ENCODE data around the gene EPSTI1.
"Not testable (repeated sequence)": the region's sequence is repeated elsewhere in the genome, so short reads cannot be mapped to it uniquely, and the experiment has no call there.

Gene EPSTI1, protein sequence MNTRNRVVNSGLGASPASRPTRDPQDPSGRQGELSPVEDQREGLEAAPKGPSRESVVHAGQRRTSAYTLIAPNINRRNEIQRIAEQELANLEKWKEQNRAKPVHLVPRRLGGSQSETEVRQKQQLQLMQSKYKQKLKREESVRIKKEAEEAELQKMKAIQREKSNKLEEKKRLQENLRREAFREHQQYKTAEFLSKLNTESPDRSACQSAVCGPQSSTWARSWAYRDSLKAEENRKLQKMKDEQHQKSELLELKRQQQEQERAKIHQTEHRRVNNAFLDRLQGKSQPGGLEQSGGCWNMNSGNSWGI

DNA sequence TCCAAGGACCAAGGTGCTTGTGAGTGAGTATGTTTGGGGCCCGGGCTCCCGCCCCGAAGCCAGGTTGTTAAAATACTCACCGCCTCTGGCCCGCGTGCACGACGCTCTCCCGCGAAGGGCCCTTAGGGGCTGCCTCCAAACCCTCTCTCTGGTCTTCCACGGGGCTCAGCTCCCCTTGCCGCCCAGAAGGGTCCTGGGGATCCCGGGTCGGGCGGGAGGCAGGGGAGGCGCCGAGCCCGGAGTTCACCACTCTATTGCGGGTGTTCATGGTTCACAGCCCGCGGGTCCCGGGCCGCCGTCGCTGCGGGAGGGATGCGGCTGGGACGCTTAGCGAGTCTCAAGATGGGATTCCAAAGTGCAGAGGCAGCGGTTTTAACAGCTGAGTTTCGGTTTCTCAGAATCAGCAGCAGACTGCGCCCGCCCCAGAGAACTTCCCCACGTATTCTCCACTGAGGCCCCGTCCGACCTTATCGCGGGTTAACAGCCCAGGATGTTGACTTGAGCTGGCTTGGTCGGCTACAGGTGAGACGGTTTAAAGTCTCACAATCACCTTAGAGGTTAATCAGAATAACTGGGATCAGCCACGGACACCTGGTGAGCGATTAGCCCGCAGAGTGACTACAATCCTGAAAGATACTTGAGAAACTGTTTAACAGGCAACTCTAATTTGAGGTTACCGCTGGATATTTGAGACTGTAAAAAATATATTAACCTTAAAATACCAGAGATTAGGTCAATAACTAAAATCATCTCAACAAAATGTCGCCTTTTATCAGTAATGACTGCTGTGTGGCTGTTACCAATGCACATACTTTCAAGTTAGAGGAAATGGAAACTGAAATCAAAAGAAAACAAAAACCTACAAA is at the start of gene EPSTI1:
Gene EPSTI1, minus strand, starts transcription at position 344 of the 866 bp plus-strand sequence. Its CDS starts 76 bp downstream, at position 268.
- DNase-seq: no peak

DNA sequence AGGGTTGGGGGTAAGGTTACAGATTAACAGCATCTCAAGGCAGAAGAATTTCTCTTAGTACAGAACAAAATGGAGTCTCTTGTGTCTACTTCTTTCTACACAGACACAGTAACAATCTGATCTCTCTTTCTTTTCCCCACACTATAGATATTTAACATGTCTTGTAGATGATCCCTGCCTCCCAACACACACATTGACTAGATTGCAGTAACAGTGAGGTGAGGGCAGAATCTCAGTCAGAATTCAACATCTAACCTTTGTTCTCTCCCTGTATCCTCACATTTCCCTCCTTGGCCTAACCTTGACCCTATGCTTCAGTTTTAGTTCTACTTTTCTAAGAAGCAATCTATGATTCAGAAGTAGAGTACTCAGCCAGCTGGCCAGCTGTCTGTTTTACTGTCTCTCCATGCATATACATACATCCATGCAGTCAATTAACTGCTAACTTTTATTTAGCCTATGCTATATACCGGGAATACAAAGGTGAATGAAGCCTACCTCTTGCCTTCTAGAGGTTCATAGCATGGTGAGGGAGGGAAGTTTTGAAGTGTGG is 49.4 kb upstream of the EPSTI1 start:
- DNase-seq: no peak

DNA sequence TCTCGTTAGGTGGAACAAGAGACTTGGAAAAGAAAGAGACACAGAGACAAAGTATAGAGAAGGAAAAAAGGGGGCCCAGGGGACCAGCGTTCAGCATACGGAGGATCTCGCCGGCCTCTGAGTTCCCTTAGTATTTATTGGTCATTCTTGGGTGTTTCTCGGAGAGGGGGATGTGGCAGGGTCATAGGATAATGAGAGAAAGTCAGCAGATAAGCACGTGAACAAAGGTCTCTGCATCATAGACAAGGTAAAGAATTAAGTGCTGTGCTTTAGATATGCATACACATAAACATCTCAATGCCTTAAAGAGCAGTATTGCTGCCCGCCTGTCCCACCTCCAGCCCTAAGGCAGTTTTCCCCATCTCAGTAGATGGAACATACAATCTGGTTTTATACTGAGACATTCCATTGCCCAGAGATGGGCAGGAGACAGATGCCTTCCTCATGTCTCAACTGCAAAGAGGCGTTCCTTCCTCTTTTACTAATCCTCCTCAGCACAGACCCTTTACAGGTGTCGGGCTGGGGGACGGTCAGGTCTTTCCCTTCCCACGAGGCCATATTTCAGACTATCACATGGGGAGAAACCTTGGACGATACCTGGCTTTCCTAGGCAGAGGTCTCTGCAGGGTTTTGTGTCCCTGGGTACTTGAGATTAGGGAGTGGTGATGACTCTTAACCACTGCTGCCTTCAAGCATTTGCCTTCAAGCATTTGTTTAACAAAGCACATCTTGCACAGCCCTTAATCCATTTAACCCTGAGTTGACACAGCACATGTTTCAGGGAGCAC is 48.7 kb upstream of the EPSTI1 start:
- DNase-seq: not testable (repeated sequence)

DNA sequence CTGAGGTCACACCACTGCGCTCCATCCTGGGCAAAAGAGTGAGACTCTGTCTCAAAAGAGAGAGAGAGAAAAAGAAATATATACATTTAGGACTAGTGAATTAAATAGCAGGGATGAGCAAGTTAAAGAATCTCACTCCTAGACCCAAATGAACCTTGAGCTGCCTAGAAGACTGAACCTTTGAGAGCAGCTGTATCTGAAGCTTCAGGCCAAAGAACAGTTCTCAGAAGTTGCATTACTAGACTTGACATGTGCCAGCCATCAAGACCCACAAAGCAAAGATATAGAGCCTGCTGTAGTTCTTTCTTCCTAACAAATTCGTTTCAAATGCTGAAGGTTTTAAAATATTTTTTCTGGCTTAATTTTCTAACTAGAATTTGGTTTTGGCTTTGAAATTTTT is 47.9 kb upstream of the EPSTI1 start:
- DNase-seq: no peak

DNA sequence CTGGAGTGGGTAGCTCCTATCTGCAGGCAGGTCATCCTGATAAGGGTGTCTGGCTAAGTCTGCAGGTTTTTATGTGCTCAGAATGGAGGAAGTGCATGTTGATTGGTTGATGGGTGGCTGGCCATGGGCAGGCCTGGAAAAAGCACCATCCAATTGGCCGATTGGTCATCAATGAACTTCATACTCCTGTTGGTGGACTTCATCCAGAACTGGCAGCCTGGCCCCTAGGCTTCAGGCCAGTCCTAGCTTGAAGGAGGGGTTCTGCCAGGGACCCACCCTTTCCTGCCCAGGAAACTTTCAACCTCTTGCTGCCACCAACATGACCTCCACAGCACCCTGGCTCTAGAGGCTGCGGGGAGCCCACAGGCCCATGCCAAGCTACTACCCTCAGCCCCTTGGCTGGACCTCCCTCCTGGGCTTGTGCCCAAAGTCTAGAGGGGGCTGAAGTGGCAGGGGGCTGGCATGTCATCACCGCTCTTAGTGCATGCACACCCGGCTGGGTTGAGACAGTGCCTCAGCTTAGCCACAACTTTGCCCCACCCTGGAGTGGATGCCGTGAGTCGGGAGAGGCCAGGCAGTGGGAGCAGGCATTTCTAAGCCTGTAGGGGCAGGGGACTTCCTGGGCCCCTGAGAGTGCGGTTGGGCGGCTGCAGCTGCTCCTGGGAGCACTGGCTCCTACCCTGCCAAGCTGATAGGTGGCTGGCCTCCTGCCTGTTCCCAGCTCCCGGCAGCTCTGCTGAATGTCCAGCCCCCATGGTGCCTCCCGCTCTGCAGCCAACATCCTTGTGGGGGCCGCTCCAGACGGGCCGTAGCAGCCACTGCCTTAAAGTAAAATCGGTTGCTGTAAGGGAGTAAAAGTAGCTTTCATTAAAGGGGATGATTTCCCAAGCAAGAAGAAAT is 44.6 kb upstream of the EPSTI1 start:
- no peak for DNase-seq

DNA sequence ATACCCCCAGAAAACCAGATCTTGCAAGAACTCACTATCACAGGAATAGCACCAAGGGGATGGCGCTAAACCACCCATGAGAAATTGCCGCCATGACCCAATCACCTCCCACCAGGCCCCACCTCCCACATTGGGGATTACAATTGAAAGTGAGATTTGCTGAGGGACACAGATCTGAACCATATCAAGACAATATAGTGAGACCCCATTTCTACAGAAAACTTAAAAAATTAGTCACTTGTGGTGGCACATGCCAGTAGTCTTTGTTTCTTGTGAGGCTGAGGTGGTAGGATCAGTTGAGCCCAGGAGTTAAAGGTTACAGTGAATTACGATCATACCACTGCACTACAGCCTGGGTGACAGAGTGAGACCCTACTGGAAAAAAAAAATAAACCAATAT is 41.0 kb upstream of the EPSTI1 start:
- DNase-seq: no peak

DNA sequence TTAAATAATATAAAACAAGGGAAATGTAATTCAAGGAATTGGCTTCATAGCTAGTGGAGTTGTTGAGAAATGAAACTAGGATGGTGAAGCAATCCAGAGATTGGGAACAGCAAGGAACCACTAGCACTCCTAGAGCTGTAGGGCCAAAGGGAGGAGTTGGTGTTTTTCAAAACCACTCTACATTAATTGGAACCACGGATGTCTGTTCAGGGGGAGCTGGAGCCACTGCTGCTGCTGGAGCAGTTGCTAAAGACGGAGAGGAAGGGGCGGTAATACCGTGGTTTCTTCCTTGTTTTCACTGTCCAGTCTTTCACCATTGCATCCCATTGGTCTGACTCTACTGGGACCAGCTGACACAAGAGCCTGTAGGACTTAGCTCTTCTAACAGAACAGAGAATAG is 39.8 kb upstream of the EPSTI1 start:
- no peak for DNase-seq

DNA sequence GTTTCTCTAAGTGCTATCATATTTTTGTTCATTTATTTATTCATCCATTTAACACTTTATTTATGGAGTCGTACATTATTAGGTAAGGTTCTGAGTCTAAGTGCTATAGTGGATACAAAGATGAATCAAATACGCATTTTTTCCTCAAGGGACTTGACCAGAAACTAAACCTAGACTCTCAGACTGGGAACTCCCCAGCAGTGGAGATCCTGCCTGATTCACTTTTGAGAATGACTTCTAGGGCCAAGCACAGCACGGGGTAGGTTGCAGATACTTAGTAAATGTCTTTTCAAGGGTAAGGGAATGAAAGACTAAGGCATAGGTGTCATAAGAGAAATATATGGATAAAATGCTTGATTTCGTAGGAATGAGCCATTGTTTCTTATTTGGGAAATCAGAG is 38.5 kb upstream of the EPSTI1 start:
- DNase-seq: no peak

DNA sequence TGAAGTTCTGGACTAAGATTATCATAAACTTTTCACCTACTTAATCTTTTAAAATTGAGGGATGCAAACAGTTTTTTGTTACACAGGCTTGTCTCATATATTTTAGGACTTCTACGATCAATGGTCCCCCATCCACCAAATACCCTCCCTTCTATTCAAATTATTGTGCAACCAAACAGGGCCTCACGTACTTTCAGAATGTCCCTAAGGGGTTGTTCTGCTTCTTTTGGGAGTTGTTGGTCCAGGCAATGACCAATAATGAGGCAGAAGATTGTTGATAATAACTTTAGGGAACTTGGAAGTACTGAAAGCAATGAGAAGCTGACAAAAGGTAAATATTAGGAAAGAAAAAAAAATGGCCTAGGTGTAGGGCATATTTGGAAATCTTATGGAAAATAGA is 34.2 kb upstream of the EPSTI1 start:
- DNase-seq: no peak

DNA sequence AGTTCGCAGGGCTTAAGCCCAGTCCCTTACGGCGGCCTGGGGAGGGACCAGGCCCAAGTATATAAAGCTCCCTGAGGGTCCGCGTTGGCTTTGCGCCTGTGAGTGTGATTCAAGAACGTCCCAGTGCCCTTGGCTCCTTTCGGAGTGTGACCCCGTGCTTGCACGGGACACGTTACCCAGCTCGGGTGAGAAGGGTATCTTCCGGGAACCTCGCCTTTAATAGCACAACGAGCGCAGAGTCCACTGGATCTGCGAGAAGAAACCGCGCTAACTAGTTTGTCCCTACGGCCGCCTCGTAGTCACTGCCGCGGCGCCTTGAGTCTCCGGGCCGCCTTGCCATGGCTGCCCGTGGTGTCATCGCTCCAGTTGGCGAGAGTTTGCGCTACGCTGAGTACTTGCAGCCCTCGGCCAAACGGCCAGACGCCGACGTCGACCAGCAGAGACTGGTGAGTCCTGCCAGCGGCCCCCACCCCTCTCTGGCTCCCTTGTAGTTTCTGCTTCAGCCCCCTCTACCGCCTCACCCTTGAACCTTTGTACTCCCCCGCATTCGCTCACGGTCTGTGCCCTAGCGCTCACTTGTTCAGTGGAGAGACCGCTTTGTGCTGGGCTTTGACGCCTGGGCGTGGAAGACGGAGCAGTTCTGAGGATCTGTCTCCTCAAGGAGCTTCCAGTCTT is 31.4 kb upstream of the EPSTI1 start, which contains the start of gene DNAJC15:
Gene DNAJC15, plus strand, starts transcription at position 298 of the 675 bp plus-strand sequence. Its CDS starts 41 bp downstream, at position 339.
- no peak for DNase-seq

DNA sequence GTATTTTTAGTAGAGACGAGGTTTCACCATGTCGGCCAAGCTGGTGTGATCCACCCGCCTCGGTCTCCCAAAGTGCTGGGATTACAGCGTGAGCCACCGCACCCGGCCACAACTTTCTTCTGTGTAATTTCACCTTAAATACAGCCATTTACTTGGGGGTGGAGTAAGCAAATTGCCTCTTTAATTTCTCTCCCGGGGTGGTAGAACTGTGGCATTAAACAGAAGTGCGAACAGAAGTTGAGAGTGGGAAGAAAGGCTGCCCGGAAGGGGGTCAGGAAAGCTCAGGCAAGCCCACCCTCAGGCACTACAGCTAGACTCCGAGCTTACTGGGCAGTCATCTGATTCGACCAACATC is 30.9 kb upstream of the EPSTI1 start:
- DNase-seq: no peak

DNA sequence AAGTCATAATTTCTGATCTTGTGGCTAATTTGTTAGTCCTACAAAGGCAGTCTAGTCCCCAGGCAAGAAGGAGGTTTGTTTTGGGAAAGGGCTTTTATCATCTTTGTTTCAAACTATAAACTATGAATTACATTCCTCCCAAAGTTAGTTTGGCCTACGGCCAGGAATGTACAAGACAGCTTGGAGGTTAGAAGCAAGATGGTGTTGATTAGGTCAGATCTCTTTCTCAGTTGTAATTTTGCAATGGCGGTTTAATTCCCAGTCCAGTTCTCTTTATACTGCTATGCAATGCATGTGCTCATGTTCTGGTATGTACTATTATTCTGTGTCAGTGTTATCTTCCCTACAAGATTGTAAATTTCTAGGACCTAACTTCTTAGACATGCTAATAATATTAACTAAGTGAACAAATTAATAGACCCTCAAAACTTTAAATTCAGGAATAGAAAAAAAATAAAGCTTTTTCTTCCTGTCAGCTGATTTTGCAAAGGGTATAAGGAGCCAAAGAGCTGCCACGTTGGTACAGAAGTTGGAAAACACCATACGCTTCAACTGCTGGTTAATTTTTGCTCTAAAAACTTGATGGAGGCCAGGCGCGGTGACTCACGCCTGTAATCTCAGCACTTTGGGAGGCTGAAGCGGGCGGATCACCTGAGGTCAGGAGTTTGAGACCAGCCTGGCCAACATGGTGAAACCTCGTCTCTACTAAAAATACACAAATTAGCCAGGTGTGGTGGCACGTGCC is 30.1 kb upstream of the EPSTI1 start:
- no peak for DNase-seq

DNA sequence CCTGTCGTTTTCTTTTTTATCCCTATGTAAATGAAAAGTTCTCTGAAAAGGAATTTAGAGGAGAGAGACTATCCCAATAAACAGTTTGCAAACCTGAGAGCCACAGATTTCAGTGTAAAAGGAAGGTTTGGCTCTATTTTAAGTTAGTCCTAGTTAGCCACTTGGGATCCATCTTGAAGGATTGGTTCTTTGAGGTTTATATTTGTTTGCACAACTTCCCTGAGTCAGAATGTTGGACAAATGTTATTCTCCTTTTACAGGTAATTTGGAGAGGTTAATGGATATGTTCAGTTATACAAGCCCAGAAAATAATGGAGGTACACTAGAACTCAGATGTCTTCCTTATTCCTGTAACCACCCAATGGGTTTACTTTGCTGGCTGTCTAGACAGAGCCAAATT is 28.8 kb upstream of the EPSTI1 start:
- DNase-seq: no peak

DNA sequence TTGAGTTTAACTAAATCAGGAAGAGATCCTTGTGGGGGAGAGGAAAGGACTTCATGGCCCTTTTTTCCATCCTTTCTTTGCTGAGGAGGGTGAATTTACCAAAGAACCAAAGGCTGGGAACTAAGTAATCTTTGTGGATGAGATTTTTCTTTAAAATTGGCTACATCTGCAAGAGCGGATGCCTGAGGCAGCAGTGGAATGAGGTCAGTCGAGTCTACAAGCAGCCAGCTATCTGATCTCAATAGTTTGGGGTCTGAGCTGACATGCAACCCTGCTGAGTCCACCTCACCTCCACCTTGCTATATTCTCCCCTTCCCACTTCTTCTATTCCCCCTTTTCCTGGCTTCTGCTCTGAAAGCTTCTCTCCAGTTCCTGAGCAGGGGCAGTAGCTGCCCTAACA is 27.8 kb upstream of the EPSTI1 start:
- no peak for DNase-seq

DNA sequence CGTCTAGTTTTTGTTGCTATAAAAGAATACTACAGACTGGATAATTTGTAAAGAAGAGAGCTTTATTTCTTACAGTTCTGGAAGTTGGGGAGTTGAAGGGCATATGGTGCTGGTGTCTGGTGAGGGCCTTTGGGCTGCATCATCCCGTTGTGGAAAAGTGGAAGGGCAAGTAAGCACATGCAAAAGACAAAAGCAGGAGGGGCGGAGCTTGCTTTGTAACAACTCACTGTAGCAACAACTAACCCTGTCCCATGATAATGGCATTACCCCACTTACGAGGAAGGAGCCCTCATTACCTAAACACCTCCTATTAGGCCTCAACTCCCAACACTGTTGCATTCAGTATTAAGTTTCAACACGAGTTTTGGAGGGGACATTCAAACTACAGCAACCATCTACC is 24.2 kb upstream of the EPSTI1 start:
- DNase-seq: no peak

DNA sequence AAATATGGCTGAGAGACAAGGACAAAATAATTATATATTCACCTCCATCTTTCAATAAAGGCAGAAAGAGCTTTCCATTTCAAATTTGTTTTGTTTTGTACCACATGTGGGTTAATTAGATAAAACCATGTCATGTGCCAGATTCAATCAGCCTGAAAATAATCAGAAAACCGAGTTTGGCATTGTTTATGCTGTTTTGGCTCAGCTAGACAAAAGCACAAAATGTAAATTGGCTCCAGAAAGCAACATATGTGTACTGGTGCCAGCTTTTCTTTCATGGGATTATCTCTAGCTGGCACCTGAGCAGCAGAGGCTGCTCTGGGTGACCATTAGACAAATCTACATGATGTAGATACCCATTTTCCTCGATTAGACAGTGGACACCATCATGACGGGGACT is 22.1 kb upstream of the EPSTI1 start:
- DNase-seq: no peak

DNA sequence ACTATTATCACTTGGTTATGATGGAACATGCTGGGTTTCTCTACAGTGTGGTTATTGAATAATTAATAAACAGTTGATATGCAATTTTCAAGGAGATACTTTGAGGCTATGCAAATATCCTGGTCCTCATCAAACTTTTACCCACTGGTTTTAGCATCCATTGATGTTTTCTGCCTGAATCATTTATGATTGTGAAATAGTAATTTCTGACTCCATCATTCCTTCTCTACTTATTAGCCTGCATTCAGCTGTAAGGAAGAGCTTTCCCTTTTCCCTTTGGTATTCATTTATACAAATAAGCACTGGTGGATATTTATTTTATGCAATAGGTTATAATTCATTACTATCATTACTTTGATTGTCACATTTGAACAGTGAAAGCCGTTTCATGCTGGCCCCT is 17.5 kb upstream of the EPSTI1 start:
- no peak for DNase-seq

DNA sequence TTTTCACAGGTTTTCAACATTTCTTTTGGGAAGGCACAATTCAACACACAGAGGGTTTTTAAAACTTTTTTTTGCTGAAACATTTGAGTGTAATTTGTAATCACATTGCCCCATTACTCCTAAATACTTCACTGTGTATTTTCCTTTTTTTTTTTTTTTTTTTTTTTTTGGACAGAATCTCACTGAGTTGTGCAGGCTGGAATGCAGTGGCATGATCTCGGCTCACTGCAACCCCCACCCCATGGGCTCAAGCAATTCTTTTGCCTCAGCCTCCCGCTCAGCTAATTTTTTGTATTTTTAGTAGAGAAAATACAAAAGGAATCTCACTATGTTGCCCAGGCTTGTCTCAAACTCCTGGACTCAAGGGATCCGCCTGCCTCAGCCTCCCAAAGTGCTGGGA is 16.6 kb upstream of the EPSTI1 start:
- no peak for DNase-seq

DNA sequence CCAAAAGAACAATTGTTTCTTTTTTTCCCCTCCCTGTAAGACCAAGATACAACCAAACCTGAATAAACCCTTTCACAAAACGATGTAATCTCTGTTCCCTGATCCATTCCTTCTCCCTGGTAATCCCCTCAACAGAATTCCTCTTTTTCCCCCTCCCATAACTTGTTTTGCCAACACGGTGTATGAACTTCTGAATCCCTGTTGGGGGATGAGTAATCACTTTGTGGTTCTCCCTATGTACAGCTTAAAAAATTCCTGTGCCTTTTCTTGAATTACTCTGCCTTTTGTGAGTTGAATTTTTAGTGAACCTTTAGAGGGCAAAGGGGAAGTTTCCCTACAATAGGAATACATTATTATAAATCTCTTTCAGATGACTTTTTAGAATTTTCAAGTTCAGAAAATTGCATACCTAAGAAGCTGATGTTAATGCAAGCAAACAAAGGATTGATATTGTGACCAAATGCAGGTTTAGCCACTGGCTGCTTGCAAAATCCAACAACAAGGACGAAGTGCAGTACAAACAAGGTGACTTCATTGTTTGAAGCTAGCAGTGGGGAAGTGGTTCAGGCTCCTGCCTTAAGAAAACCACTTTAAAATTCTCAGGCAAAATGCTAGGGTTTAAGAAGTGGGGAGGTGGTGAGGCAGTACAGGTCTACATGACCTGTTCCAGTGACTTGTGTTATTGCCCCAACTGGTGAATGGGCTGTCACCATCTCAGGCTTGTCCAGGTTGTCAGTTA is 15.0 kb upstream of the EPSTI1 start:
- no peak for DNase-seq

Measured in SW 1271 (cell line).